GM20000 (cell line): ENCODE data around the gene ECPAS.

Source experiments
- DNase-seq: peaks from one replicate; pipeline ENCODE4 v3.0.0; 2012; ENCODE audit warnings: low spot score
- CTCF ChIP-seq: IDR thresholded peaks from 2 replicates; pipeline ENCODE4 v1.5.1; 2012; ENCODE audit warnings: mild to moderate bottlenecking, control low read depth; ENCODE audit errors: extremely low read depth, missing control alignments

ECPAS gene

GRCh38 chr9:111438541-111439235, 45.5 kb downstream of the ECPAS start:
- no peak for TF ChIP-seq CTCF
- no peak for DNase-seq

GRCh38 chr9:111436571-111436970, 47.6 kb downstream of the ECPAS start:
- no peak for TF ChIP-seq CTCF
- no peak for DNase-seq

GRCh38 chr9:111433082-111433481, 51.1 kb downstream of the ECPAS start:
- no peak for DNase-seq
- no peak for TF ChIP-seq CTCF

- TF ChIP-seq CTCF = no peak
- no peak for DNase-seq
These were observed 52.5 kb downstream of the ECPAS start for GRCh38 chr9:111431684-111432083.

- no peak for DNase-seq
- TF ChIP-seq CTCF = no peak
These were observed 55.0 kb downstream of the ECPAS start for GRCh38 chr9:111429175-111429574.

GRCh38 chr9:111427186-111427585, 57.0 kb downstream of the ECPAS start:
- DNase-seq = peak; percentile 13
- no peak for TF ChIP-seq CTCF

GRCh38 chr9:111423389-111423788, 60.8 kb downstream of the ECPAS start:
- no peak for DNase-seq
- TF ChIP-seq CTCF = no peak
